ENCODE measurements around the gene CTSH.

CTSH gene

GRCh38 chr15:78944669-78945407 is at the start of gene CTSH:
TSS of gene CTSH (minus strand) at chr15:78945046. CDS start at chr15:78944981, 65 bp downstream.
- peak; percentile 76 for DNase-seq

DNA sequence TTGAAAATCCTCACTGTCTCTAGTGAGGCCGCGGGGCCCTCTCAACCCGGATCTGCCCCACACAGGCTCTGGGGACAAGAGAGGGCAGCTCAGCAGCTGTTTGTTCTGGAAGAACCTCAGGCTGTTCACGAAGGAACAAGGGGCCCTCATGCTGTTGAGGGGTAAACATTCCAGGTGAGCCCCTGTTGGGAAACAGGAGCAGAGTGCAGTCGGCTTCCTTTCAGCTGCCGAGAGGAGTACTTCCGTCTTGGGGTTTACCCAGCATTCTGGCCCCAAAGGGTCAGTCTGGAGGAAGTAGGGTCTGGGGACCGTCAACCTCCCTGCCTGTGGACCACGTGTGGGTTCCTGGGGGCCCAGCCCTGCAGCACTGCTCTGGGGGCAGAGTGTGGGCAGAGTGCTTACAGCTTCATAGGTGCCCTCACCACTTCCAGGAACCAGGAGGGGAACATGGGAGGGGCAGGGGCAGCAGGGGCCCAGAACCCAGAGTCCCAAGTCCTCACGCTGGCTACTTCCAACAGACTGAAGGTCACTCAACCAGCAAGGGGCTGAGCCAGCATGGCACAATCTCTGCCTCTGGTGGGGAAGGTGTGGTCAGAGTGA is 49.2 kb upstream of the CTSH start:
- no peak for DNase-seq

GRCh38 chr15:78993257-78993930 is 48.5 kb upstream of the CTSH start:
- no peak for DNase-seq

GRCh38 chr15:78992416-78993256 is 47.8 kb upstream of the CTSH start:
- DNase-seq = peak; percentile 43

DNA sequence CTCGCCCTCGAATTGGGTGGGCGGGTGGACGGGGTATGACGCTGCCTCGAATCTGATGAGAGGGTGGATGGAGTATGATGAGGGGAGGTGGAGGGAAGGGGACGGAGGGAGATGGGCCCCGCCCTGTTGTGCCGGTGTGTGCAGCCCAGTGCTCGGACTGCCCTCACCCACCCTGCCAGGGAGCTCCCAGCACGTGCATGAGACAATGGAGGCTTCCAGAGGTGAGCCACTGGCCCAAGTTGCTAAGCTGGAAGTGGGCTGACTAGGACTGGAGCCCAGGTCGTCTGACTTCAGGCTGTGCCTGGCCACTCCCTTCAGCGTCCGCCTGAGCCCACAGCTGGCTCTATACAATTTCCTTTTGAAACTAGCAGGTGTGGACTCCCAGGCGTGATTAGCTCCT is 47.0 kb upstream of the CTSH start:
- DNase-seq = no peak

- no peak for DNase-seq
Measured at GRCh38 chr15:78991476-78991875, 46.6 kb upstream of the CTSH start.

DNA sequence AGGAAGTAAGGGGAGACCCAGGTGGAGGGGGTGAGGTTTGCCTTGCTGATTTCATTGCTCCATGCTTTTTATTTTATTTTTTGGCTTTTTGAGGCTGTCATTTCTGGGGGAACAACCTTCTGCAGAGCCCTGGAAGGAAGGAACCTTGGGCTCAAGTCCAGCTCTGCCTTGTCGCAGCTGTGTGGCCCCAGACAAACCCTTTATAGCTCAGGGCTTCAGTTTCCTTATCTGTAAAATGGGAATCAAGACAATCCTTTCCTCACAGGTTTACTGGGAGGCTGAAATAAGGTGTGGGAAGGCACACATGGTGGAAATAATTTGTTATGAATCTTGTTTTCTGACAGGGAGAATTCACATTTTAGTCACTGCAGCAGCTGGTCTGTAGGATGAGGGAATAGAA is 45.4 kb upstream of the CTSH start:
- DNase-seq = no peak

GRCh38 chr15:78989701-78990240 is 44.9 kb upstream of the CTSH start:
- DNase-seq = no peak

DNA sequence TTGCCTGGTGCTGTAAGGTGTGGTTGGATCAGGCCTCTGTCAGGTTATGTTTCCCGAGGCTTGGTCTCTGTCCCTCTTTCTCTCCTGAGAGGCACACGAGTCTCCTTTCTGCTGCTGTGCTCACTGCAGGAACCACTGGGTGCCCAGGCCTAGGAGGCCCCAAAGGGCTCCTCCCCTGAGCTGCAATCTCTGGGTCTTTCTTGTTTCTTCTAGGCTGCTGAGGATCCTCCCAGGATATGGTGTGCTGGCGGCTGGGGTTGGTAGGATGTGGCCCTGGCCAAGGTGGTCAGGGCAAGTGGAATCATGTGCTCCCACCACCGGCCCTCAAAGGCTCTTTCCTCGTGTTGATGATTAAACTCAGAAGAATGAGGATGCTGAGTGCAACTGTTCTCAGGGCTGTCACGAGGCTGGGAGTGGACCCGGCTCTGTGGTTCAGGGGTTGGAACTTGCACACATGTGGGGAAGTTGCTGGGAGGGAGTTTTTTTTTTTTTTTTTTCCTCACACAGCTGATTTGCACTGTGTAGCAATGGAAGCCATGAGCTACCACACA is 43.6 kb upstream of the CTSH start:
- peak; percentile 71 for DNase-seq

DNA sequence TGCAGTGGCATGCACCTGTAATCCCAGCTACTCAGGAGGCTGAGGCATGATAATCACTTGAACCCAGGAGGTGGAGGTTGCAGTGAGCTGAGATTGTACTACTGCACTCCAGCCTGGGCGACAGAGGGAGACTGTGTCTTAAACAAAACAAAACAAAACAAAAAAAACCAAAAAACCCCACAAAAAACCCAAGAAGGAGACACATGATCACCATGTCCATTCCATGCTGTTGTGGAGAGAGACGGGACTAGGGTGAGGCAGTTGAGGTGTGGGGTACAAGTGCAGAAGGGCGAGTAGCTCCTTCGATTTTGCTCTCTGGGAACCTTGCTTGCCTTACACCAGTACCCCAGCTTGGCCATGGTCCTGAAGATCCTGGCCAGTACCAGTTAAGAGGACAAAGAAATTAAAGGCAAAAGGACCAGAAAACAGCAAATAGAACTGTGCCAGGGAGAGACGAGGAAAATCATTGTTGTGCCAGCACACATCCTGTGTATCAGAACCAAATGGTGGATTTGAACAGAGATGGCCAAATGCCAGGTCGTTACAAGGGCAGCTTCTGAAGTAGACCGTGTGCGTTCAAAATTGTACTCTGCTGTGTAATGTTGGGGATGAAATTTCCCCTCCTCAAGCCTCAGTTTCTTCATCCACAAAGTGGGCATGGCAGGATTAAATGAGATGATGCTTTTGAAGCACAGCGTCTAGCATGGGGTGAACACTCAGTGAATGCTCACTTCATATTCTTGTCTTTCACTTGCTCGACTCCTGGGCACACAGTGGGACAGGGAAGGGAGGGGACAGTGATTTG is 42.9 kb upstream of the CTSH start:
- no peak for DNase-seq

- DNase-seq = no peak
Measured at GRCh38 chr15:78985859-78986475, 41.1 kb upstream of the CTSH start.

DNA sequence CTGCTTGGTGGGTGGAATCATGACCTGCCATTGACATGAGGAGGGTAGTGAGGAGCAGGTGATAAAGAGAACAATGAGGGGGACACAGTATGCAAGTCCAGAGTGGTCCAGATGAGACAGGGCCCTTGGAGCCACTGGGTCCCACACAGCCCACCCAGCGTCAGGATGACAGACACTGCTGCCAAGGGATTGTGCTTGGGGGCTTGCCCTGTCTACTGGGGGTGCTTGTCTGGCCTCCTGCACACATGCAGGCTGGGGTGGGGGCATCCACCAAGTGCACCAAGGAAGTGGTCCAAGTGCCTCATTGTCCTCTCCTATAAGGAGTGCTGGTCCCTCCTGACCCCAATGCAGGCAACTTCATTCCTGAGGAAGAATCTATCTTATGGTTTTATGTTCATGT is 39.2 kb upstream of the CTSH start:
- no peak for DNase-seq

GRCh38 chr15:78983146-78983918 is 38.5 kb upstream of the CTSH start:
- no peak for DNase-seq

DNA sequence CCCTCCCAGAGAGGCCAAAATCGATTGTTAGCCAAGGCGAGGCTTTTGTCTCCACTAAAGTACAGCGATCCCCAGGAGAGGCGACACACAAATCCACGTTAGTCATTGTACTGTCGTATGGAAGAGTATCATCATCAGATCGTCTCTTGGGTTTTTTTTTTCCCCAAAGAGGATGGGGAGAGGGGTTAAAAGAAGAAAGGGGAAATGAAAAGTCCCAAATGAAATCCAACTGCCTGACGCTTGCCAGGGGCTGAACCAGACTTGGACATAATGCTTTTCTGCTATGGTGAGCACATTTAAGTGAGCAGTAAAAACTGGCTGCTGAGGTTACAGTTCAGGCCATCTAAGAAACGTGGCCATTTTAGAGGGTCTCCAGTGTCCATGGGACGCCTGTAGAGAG is 37.9 kb upstream of the CTSH start:
- no peak for DNase-seq

GRCh38 chr15:78981532-78982313 is 36.9 kb upstream of the CTSH start:
- DNase-seq = no peak

DNA sequence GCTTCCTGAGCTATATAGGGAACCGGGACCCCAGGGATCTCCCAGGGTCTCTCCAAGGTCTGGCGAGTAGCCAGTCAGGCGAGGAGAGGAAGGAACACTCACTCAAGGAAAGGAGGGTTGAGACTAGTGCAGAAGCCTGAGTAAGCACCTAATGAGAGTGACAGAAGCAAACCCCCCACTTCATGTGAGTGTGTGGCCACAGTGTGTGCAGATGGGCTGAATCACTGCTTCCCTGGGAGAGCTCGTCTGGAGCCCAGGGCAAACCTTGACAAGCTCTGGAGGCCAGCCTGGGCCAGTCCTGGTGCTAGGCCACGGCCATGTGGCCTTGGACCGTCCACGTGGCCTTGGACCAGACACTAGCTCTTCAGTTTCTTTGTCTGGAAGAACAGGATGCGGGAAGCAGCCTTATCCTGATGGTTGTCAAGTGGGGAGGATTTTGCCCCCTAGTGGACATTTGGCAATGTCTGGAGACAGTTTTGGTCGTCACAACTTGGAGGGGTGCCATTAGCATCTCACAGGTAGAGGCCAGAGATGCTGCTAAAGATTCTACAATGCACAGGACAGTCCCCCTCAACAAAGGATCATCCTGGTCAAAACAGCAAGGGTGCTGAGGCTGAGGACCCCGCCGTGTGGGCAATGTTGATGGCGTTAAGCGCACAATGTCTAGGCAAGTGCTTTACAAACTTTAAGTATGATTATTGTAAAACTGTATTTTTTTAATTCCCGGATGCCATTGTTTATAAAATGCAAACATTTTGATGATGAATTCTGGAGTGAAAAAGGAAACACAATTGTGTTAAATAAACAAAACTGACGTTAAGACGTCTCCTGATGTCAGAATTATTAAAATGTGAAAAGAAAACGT is 34.8 kb upstream of the CTSH start:
- DNase-seq = peak; percentile 70

- DNase-seq = no peak
Measured at GRCh38 chr15:78978601-78979179, 33.8 kb upstream of the CTSH start.

All from femur (tissue), 1 donor.